GM18505 (cell line): ENCODE results near the gene ULK4.
"Not testable (repeated sequence)": the region's sequence is repeated elsewhere in the genome, so short reads cannot be mapped to it uniquely, and the experiment has no call there.

ENCODE experiments used
- ATAC-seq: cut with Tn5 transposase; IDR thresholded peaks from one replicate; pipeline ENCODE4 v1.9.1; 2021; ENCODE audit not compliant: unreplicated experiment
- POLR2A ChIP-seq: IDR thresholded peaks from 4 replicates; pipeline ENCODE4 v1.6.1; 2011; ENCODE audit warnings: borderline replicate concordance; ENCODE audit not compliant: insufficient read depth, insufficient read length; ENCODE audit errors: extremely low read depth

ULK4 gene

GRCh38 chr3:41668379-41668778 lies 293.5 kb downstream of the ULK4 start:
- no peak for ATAC-seq
- no peak for TF ChIP-seq POLR2A

GRCh38 chr3:41662288-41662687 lies 299.6 kb downstream of the ULK4 start:
- TF ChIP-seq POLR2A: no peak
- ATAC-seq: no peak

- no peak for ATAC-seq
- no peak for TF ChIP-seq POLR2A
These were observed 300.1 kb downstream of the ULK4 start for GRCh38 chr3:41661796-41662195.

- no peak for ATAC-seq
- no peak for TF ChIP-seq POLR2A
These were observed 301.4 kb downstream of the ULK4 start for GRCh38 chr3:41660510-41660909.

GRCh38 chr3:41653571-41654239 lies 308.2 kb downstream of the ULK4 start:
- TF ChIP-seq POLR2A: no peak
- ATAC-seq: no peak

GRCh38 chr3:41652931-41653330 lies 309.0 kb downstream of the ULK4 start:
- no peak for ATAC-seq
- no peak for TF ChIP-seq POLR2A

GRCh38 chr3:41652506-41652905 lies 309.4 kb downstream of the ULK4 start:
- no peak for TF ChIP-seq POLR2A
- no peak for ATAC-seq

GRCh38 chr3:41651718-41652117 lies 310.2 kb downstream of the ULK4 start:
- no peak for ATAC-seq
- TF ChIP-seq POLR2A: no peak

GRCh38 chr3:41650406-41650805 lies 311.5 kb downstream of the ULK4 start:
- ATAC-seq: no peak
- TF ChIP-seq POLR2A: no peak

- ATAC-seq: no peak
- TF ChIP-seq POLR2A: no peak
These were observed 312.7 kb downstream of the ULK4 start for GRCh38 chr3:41649129-41649739.

GRCh38 chr3:41647730-41648129 lies 314.2 kb downstream of the ULK4 start:
- not testable (repeated sequence) for ATAC-seq

GRCh38 chr3:41640076-41640475 lies 321.8 kb downstream of the ULK4 start:
- TF ChIP-seq POLR2A: no peak
- no peak for ATAC-seq

- TF ChIP-seq POLR2A: no peak
- ATAC-seq: no peak
These were observed 323.5 kb downstream of the ULK4 start for GRCh38 chr3:41638381-41638780.

- ATAC-seq: no peak
- TF ChIP-seq POLR2A: no peak
These were observed 329.2 kb downstream of the ULK4 start for GRCh38 chr3:41632700-41633099.
